Activated CD4-positive, alpha-beta T cell treated with anti-CD3 and anti-CD28 coated beads, Interleukin-2, amount 10 ng/mL, durations not matched to agents 7 days and 5 days (primary cell): ENCODE data around the gene SPCS1. TPM values are rescaled to one million over a fixed set of nuclear protein-coding genes. Genes with fewer than 3 reads are reported as not detected.
"Not testable (repeated sequence)": the region's sequence is repeated elsewhere in the genome, so short reads cannot be mapped to it uniquely, and the experiment has no call there.

Source experiments
- CTCF ChIA-PET: fragments of 350-600 bp; sonication (Branson Sonifier 250); formaldehyde crosslinking; loops from one replicate; lab custom pipeline; 2021; ENCODE audit warnings: antibody characterized with exemption; lab: Charles Lee
- POLR2A ChIA-PET: fragments of 350-600 bp; sonication (Branson Sonifier 250); formaldehyde crosslinking; loops from one replicate; lab custom pipeline; 2021; ENCODE audit warnings: antibody characterized with exemption; lab: Charles Lee
- DNase-seq: peaks from one replicate; pipeline ENCODE4 v3.0.0-alpha.2; 2020
- H3K27ac Mint-ChIP-seq: one replicate; pipeline ENCODE4 v1.8.0; 2021; ENCODE audit warnings: mild to moderate bottlenecking, moderate library complexity, mixed read lengths
- H3K27me3 Mint-ChIP-seq: one replicate; pipeline ENCODE4 v1.8.0; 2021; ENCODE audit warnings: mixed read lengths
- H3K36me3 Mint-ChIP-seq: one replicate; pipeline ENCODE4 v1.8.0; 2021; ENCODE audit warnings: low read depth, mixed read lengths
- H3K4me1 Mint-ChIP-seq: one replicate; pipeline ENCODE4 v1.8.0; 2021; ENCODE audit warnings: mixed read lengths
- H3K4me3 Mint-ChIP-seq: one replicate; pipeline ENCODE4 v1.8.0; 2021; ENCODE audit warnings: mild to moderate bottlenecking, moderate library complexity, mixed read lengths
- H3K9me3 Mint-ChIP-seq: one replicate; pipeline ENCODE4 v1.8.0; 2021; ENCODE audit warnings: mixed read lengths
- total RNA-seq, 2 experiments: library from RNA; stranded (reverse); gene quantifications; one replicate each; pipeline ENCODE4 v1.2.3, GENCODE V29; 2021

Gene SPCS1
- total RNA-seq, 2 experiments from 2014 or later: 97.0 to 102 TPM

DNA sequence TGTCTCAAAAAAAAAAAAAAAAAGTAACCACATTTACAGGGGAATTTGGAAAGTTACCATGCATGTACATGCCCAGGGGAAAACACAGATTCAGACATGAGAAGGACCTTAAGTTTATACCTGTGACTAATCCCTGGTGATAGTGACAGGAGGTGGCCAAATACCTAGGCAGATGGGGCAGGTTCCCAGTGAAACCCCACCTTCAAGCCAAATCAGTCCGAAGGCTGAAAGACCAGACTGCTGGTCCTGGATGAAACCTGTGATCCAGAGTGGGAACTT, 15.8 kb downstream of the SPCS1 start:
- Mint-ChIP-seq H3K9me3 (peaks cover 7% of the 10 kb centered on the region), H3K27ac (peak overlapping the region; percentile 82), H3K27me3 (no peaks in the 10 kb centered on the region), H3K4me3 (no peak overlapping the region), H3K36me3 (peaks cover 22% of the 10 kb centered on the region), H3K4me1 (peaks cover 34% of the 10 kb centered on the region)
- DNase-seq: no peak
- CTCF ChIA-PET: interaction anchor here (1.1 to 1.9 kb wide), 2 partner anchors 16 to 18 kb away, joined by 3 to 6 read pairs; partner anchors contain the start of genes GLT8D1 and SPCS1
- POLR2A ChIA-PET: interaction anchor here (0.7 kb wide), 1 partner anchor 49 kb away, joined by 4 read pairs; no protein-coding TSS in a partner anchor

GRCh38 chr3:52722491-52722890, 16.6 kb downstream of the SPCS1 start:
- no peak overlapping the region for H3K4me3 Mint-ChIP-seq
- peaks cover 34% of the 10 kb centered on the region for H3K4me1 Mint-ChIP-seq
- DNase-seq: no peak
- H3K27ac Mint-ChIP-seq: peak overlapping the region; percentile 41
- peaks cover 9% of the 10 kb centered on the region for H3K9me3 Mint-ChIP-seq
- POLR2A ChIA-PET: no interaction called here
- no peaks in the 10 kb centered on the region for H3K27me3 Mint-ChIP-seq
- CTCF ChIA-PET: no interaction called here
- peaks cover 26% of the 10 kb centered on the region for H3K36me3 Mint-ChIP-seq

DNA sequence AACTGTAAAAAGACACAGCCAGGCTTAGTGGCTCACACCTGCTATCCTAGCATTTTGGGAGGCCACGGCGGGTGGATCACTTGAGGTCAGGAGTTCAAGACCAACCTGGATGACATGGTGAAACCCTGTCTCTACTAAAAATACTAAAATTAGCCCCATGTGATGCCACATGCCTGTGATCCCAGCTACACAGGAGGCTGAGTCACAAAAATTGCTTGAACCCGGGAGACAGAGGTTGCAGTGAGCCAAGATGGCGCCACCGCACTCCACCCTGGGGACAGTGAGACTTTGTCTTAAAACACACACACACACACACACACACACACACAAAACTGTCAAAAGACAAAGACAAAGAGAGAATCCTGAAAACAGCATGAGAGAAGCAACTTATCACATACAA, 18.0 kb downstream of the SPCS1 start:
- CTCF ChIA-PET: interaction anchor here (0.6 kb wide), 2 partner anchors 18 to 816 kb away, joined by 3 read pairs; no protein-coding TSS in a partner anchor

DNA sequence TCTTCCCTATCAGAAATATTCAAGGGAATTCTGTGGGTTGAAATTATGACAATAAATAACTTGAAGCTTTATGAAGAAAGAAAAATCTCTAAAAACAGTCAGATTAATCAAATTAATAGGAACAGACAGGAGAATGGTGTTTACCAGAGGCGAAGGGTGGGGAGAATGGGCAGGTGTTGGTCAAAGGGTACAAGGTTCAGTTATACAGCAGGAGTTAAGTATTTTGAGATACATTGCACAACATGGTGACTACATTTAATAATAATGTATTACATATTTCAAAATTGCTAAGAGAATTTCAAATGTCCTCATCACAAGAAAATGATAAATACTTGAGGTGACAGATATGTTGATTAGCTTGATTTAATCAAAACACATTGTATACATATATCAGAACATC, 18.6 kb downstream of the SPCS1 start:
- ChIA-PET POLR2A (no interaction called here), CTCF (interaction anchor here (1.1 kb wide), 2 partner anchors 9 to 14 kb away, joined by 3 to 5 read pairs; no protein-coding TSS in a partner anchor)
- Mint-ChIP-seq H3K27ac (no peak overlapping the region), H3K27me3 (no peaks in the 10 kb centered on the region), H3K4me3 (no peak overlapping the region), H3K36me3 (peaks cover 32% of the 10 kb centered on the region), H3K4me1 (peaks cover 34% of the 10 kb centered on the region), H3K9me3 (peaks cover 16% of the 10 kb centered on the region)
- no peak for DNase-seq

More for the DNA sequence above, 18.0 kb downstream of the SPCS1 start:
- peaks cover 15% of the 10 kb centered on the region for H3K9me3 Mint-ChIP-seq
- H3K27ac Mint-ChIP-seq: no peak overlapping the region
- no peaks in the 10 kb centered on the region for H3K27me3 Mint-ChIP-seq
- POLR2A ChIA-PET: no interaction called here
- peaks cover 32% of the 10 kb centered on the region for H3K36me3 Mint-ChIP-seq
- no peak overlapping the region for H3K4me3 Mint-ChIP-seq
- no peak for DNase-seq
- peaks cover 34% of the 10 kb centered on the region for H3K4me1 Mint-ChIP-seq

- H3K27me3 Mint-ChIP-seq, H3K4me3 Mint-ChIP-seq, POLR2A ChIA-PET, H3K27ac Mint-ChIP-seq, CTCF ChIA-PET, DNase-seq: not testable (repeated sequence)
- H3K9me3 Mint-ChIP-seq: peaks cover 33% of the 10 kb centered on the region
- peaks cover 57% of the 10 kb centered on the region for H3K36me3 Mint-ChIP-seq
- peaks cover 15% of the 10 kb centered on the region for H3K4me1 Mint-ChIP-seq
These were observed 22.8 kb downstream of the SPCS1 start for GRCh38 chr3:52728753-52729152.

GRCh38 chr3:52730681-52731080, 24.8 kb downstream of the SPCS1 start:
- peak; percentile 26 for DNase-seq
- no peaks in the 10 kb centered on the region for H3K27me3 Mint-ChIP-seq
- peaks cover 13% of the 10 kb centered on the region for H3K4me1 Mint-ChIP-seq
- H3K36me3 Mint-ChIP-seq: peaks cover 72% of the 10 kb centered on the region
- peak overlapping the region; percentile 38 for H3K27ac Mint-ChIP-seq
- H3K9me3 Mint-ChIP-seq: peaks cover 38% of the 10 kb centered on the region
- CTCF ChIA-PET: no interaction called here
- H3K4me3 Mint-ChIP-seq: no peak overlapping the region
- POLR2A ChIA-PET: no interaction called here

DNA sequence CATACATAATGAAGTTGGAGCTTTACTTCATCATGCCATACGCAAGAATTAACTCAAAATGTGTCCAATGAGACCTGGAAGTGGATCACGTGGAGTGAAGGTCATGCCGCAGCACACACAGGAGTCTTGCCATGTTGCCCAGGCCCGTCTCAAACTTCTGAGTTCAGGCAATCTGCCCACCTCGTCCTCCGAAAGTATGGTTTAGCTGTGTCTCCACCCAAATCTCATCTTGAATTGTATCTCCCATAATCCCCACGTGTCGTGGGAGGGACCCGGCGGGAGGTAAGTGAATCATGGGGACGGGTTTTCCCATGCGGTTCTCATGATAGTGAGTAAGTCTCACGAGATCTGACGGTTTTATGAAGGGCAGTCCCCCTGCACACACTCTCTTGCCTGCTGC, 25.7 kb downstream of the SPCS1 start:
- H3K4me3 Mint-ChIP-seq: no peak overlapping the region

GRCh38 chr3:52733256-52733891, 27.5 kb downstream of the SPCS1 start:
- Mint-ChIP-seq H3K27ac (no peak overlapping the region), H3K4me1 (peaks cover 13% of the 10 kb centered on the region), H3K9me3 (peaks cover 34% of the 10 kb centered on the region), H3K4me3 (no peak overlapping the region), H3K36me3 (peaks cover 64% of the 10 kb centered on the region), H3K27me3 (no peaks in the 10 kb centered on the region)
- POLR2A ChIA-PET: no interaction called here
- no peak for DNase-seq
- CTCF ChIA-PET: interaction anchor here (1.0 kb wide), 1 partner anchor 60 kb away, joined by 3 read pairs; no protein-coding TSS in a partner anchor

More for the DNA sequence above, 25.7 kb downstream of the SPCS1 start:
- POLR2A ChIA-PET: no interaction called here
- H3K36me3 Mint-ChIP-seq: peaks cover 73% of the 10 kb centered on the region
- no peak overlapping the region for H3K27ac Mint-ChIP-seq
- no peak for DNase-seq
- H3K4me1 Mint-ChIP-seq: peaks cover 13% of the 10 kb centered on the region
- H3K9me3 Mint-ChIP-seq: peaks cover 38% of the 10 kb centered on the region
- no peaks in the 10 kb centered on the region for H3K27me3 Mint-ChIP-seq
- CTCF ChIA-PET: no interaction called here

DNA sequence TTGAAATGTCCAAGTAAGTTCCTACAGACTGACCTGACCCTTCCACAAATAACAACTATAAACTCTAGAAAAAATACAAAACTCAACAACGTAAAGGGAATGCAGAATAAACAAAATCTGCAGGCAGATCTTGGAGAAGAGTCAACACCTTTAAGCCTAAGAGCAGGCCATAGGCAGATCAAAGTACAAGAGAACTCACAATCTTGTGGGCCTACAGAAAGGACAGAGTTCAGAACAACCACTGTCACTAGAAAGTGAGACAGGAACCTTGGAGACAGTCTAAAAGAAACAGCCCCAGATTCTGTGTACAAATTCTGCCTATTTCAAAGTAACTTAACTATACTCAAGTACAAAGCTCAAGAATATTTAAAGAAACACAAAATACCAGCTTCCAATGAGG, 33.8 kb downstream of the SPCS1 start:
- no peak for DNase-seq
- Mint-ChIP-seq H3K9me3 (peaks cover 3% of the 10 kb centered on the region), H3K36me3 (peaks cover 21% of the 10 kb centered on the region), H3K27me3 (no peaks in the 10 kb centered on the region), H3K27ac (no peak overlapping the region), H3K4me1 (no peaks in the 10 kb centered on the region), H3K4me3 (no peak overlapping the region)
- ChIA-PET CTCF (interaction anchor here (1.2 kb wide), 1 partner anchor 19 kb away, joined by 3 read pairs; no protein-coding TSS in a partner anchor), POLR2A (no interaction called here)

GRCh38 chr3:52742418-52743041, 36.6 kb downstream of the SPCS1 start:
- Mint-ChIP-seq H3K27me3 (no peaks in the 10 kb centered on the region), H3K4me1 (no peaks in the 10 kb centered on the region), H3K9me3 (no peaks in the 10 kb centered on the region), H3K36me3 (peaks cover 23% of the 10 kb centered on the region), H3K4me3 (no peak overlapping the region), H3K27ac (no peak overlapping the region)
- ChIA-PET POLR2A (no interaction called here), CTCF (interaction anchor here (0.7 to 1.2 kb wide), 3 partner anchors 19 to 177 kb away, joined by 3 read pairs; partner anchors contain the start of gene NEK4)
- peak; percentile 33 for DNase-seq

DNA sequence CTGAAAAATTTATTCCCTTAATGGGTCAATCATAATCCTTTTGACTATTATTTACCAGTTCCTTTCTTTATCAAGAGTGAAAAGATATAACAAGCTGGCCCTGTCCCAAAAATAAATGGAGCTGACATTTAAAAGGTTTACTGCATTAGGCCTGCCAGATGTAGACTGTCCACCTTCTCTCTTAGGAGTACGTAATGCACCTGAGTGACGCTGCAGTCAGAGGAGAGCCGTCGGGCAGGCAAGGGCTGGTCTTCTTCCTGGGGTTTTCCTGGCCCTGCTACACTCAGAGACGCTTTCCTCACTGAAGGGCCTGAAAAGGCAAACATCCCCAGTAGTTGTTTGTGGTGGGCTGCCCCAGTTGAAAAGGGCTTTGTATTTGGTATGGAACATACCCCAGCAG, 37.2 kb downstream of the SPCS1 start:
- H3K27me3 Mint-ChIP-seq: no peaks in the 10 kb centered on the region
- no peak for DNase-seq
- ChIA-PET CTCF (no interaction called here), POLR2A (no interaction called here)
- no peak overlapping the region for H3K27ac Mint-ChIP-seq
- no peaks in the 10 kb centered on the region for H3K9me3 Mint-ChIP-seq
- H3K4me1 Mint-ChIP-seq: no peaks in the 10 kb centered on the region
- no peak overlapping the region for H3K4me3 Mint-ChIP-seq
- peaks cover 24% of the 10 kb centered on the region for H3K36me3 Mint-ChIP-seq

- Mint-ChIP-seq H3K4me3 (no peak overlapping the region), H3K27ac (no peak overlapping the region), H3K9me3 (no peaks in the 10 kb centered on the region), H3K36me3 (peaks cover 30% of the 10 kb centered on the region), H3K27me3 (no peaks in the 10 kb centered on the region), H3K4me1 (no peaks in the 10 kb centered on the region)
- CTCF ChIA-PET: no interaction called here
- POLR2A ChIA-PET: no interaction called here
- no peak for DNase-seq
These were observed 37.8 kb downstream of the SPCS1 start for GRCh38 chr3:52743721-52744120.

- Mint-ChIP-seq H3K9me3 (no peaks in the 10 kb centered on the region), H3K27me3 (no peaks in the 10 kb centered on the region), H3K27ac (no peak overlapping the region), H3K36me3 (peaks cover 35% of the 10 kb centered on the region), H3K4me1 (no peaks in the 10 kb centered on the region), H3K4me3 (no peak overlapping the region)
- POLR2A ChIA-PET: no interaction called here
- CTCF ChIA-PET: no interaction called here
- no peak for DNase-seq
These were observed 46.2 kb downstream of the SPCS1 start for GRCh38 chr3:52752045-52752660.
